ENCODE results near the gene AGBL3. TPM values are rescaled to one million over a fixed set of nuclear protein-coding genes. Genes with fewer than 3 reads are reported as not detected.

AGBL3 gene
- total RNA-seq, 1 donor from 2014 or later: 3.5 TPM

DNA sequence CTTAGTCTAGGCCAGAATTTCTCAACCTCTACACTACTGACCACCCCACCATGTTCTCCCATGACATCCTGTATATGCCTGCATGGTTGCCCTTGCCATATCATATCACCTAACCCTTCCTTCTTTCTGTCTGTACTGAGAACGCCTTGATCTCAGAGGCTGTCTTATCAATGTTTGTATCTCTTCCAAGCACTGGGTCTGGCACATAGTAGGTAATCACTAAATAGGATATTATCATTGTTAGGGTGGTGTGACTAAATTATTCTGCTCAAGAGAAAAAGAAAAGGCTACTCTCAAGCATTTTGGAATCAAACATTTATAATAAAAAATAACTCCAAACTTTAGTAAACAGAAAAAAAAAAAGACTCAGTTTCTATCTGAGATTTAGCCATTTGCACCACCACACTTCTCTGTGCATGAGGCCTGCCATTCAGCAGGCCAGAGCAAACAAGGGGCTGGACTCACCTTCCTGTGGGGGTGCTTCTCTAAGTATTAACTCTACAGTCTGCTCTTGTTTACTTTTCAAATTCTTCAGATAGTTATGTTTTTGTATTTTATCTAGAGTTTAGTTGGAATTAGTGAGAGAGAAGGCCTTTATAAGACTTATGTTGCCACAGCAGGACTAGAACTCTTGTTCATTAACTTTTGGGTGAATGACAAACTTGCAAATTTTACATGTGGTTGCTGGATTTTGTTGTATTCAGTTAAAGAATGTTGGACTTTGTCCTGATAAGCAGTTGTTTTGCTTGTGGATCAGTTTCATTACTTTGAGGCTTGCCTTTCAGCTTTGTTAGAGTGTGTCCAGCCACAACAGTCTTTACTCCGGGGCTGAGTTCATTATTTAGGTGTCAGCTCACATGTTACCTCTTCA is 5.4 kb downstream of the AGBL3 start:
- peak overlapping the region; percentile 14 for H3K4me3 Mint-ChIP-seq
- H3K27ac Mint-ChIP-seq (ENCODE audit: unreplicated experiment): no peak overlapping the region
- H3K9me3 Mint-ChIP-seq: no peaks in the 10 kb centered on the region
- H3K36me3 Mint-ChIP-seq (ENCODE audit: low read depth): peaks cover 34% of the 10 kb centered on the region
- no peaks in the 10 kb centered on the region for H3K27me3 Mint-ChIP-seq (ENCODE audit: low read depth)
- TF ChIP-seq CTCF (conservative IDR thresholded peaks at IDR 0.05): no peak
- no peak for DNase-seq (ENCODE audit: low read depth, low spot score)
- peaks cover 19% of the 10 kb centered on the region for H3K4me1 Mint-ChIP-seq

DNA sequence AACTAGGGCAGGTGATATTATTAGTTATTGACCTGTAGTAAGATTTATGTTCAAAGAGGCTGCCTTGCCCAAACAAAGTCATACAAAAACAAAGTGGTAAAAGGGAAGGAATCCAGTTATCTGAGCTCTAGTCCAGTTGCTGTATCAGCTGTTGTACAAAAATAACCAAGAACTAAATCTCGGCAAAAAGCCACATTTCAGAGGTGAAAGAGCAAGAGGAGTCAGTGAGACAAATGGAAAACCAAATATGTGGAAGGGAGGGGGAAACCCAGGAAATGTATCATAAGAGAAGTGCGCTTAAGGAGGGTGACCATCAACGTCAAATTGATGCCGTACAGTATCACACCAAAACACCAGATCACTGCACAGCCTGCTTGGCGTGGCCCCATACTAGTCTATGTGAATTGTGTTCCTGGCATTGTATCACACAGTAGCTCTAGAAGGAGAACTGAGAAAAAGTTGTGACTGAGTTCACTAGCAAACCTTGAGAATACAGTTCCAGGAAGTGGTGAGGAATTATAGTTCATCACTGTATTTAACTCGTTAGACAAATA is 6.4 kb downstream of the AGBL3 start:
- Mint-ChIP-seq H3K4me1 (peaks cover 12% of the 10 kb centered on the region), H3K4me3 (no peak overlapping the region), H3K9me3 (no peaks in the 10 kb centered on the region), H3K27me3 (ENCODE audit: low read depth) (no peaks in the 10 kb centered on the region), H3K36me3 (ENCODE audit: low read depth) (peaks cover 34% of the 10 kb centered on the region), H3K27ac (ENCODE audit: unreplicated experiment) (no peak overlapping the region)
- no peak for TF ChIP-seq CTCF (conservative IDR thresholded peaks at IDR 0.05)
- DNase-seq (ENCODE audit: low read depth, low spot score): no peak

DNA sequence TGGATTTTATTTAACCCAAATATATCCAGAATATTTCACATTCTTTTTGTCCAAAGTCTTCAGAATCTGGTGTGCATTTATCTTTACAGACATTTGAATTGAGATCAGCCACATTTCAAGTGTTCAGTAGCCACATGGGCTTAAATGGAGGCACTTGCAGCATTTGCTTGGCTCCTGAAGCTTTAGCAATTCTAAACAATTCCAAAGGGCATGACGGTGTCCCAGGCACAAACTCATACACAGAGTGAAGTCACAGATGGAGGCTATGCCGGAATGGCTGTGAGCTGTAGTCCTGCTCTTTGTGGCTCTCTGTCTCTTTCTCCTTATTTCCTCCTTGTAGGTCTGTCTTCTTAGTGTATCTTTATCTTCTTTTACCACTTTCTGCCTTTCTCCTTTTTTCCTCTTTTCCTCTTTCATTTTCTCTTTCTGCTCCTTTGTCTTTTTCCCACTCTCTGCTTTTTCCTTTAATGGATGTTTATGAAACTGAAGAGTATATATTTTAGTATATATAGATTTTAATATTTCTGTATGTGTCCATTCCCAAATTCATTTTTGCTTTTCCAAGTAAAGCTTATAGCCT is 7.7 kb downstream of the AGBL3 start:
- DNase-seq (ENCODE audit: low read depth, low spot score): no peak
- no peak for TF ChIP-seq CTCF (conservative IDR thresholded peaks at IDR 0.05)
- Mint-ChIP-seq H3K9me3 (no peaks in the 10 kb centered on the region), H3K27me3 (ENCODE audit: low read depth) (no peaks in the 10 kb centered on the region), H3K4me3 (no peak overlapping the region), H3K27ac (ENCODE audit: unreplicated experiment) (no peak overlapping the region), H3K4me1 (peaks cover 7% of the 10 kb centered on the region), H3K36me3 (ENCODE audit: low read depth) (peaks cover 43% of the 10 kb centered on the region)

GRCh38 chr7:134995239-134996096 is 9.2 kb downstream of the AGBL3 start:
- H3K27ac Mint-ChIP-seq (ENCODE audit: unreplicated experiment): no peak overlapping the region

More at GRCh38 chr7:134995239-134996096, 9.2 kb downstream of the AGBL3 start:
- H3K4me3 Mint-ChIP-seq: no peak overlapping the region
- no peaks in the 10 kb centered on the region for H3K27me3 Mint-ChIP-seq (ENCODE audit: low read depth)
- no peak for DNase-seq (ENCODE audit: low read depth, low spot score)
- H3K4me1 Mint-ChIP-seq: no peaks in the 10 kb centered on the region
- no peaks in the 10 kb centered on the region for H3K9me3 Mint-ChIP-seq
- peaks cover 48% of the 10 kb centered on the region for H3K36me3 Mint-ChIP-seq (ENCODE audit: low read depth)
- no peak for TF ChIP-seq CTCF (conservative IDR thresholded peaks at IDR 0.05)

Measured in neural crest cell (in vitro differentiated cells).